Muscle layer of duodenum (tissue), 2 donors: ENCODE data around the gene SNCG.
"Not testable (repeated sequence)": the region's sequence is repeated elsewhere in the genome, so short reads cannot be mapped to it uniquely, and the experiment has no call there.

Experiments used
- H3K27ac ChIP-seq: one replicate; pipeline ENCODE4 v1.7.0; 2013; ENCODE audit warnings: mild to moderate bottlenecking, low read length
- H3K27me3 ChIP-seq: one replicate; pipeline ENCODE4 v1.7.0; 2013; ENCODE audit warnings: low read depth, mild to moderate bottlenecking, control low read depth, low read length
- H3K36me3 ChIP-seq, 2 donors: one replicate each; pipeline ENCODE4 v1.7.0; 2013; ENCODE audit warnings: low read length in 2 of 2, control low read depth in 1 of 2, mild to moderate bottlenecking in 1 of 2; ENCODE audit not compliant: insufficient read depth in 2 of 2, control insufficient read depth in 1 of 2
- H3K4me1 ChIP-seq, 2 donors: one replicate each; pipeline ENCODE4 v1.7.0; 2013; ENCODE audit warnings: low read length in 2 of 2, mild to moderate bottlenecking in 2 of 2, control low read depth in 1 of 2, moderate library complexity in 1 of 2; ENCODE audit not compliant: insufficient read depth in 2 of 2, control insufficient read depth in 1 of 2
- H3K4me3 ChIP-seq, 2 donors: one replicate each; pipeline ENCODE4 v1.7.0; 2013; ENCODE audit warnings: low read length in 2 of 2, low read depth in 1 of 2, mild to moderate bottlenecking in 1 of 2
- H3K9me3 ChIP-seq, 2 donors: one replicate each; pipeline ENCODE4 v1.7.0; 2013; ENCODE audit warnings: low read length in 2 of 2, control low read depth in 1 of 2, mild to moderate bottlenecking in 1 of 2; ENCODE audit not compliant: control insufficient read depth in 1 of 2
- donor health status: healthy.

The SNCG gene

DNA sequence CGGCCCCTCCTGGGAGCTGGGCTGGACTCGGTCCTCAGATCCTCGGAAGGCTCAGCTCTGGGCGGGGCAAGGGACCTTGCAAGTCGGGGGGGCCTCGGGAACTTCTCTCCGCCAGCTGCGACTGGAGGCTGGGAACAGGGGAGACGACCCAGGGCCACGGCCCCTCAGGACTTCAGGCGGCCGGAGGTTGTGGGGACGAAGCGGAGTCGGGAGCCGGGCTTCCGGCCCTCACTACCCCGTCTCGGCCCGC lies 12.5 kb downstream of the SNCG start:
- no peaks in the 10 kb centered on the region for H3K9me3 ChIP-seq
- peak overlapping the region; percentile 87 for H3K27ac ChIP-seq
- peaks cover 13 to 52% of the 10 kb centered on the region in 2 donors for H3K4me1 ChIP-seq

DNA sequence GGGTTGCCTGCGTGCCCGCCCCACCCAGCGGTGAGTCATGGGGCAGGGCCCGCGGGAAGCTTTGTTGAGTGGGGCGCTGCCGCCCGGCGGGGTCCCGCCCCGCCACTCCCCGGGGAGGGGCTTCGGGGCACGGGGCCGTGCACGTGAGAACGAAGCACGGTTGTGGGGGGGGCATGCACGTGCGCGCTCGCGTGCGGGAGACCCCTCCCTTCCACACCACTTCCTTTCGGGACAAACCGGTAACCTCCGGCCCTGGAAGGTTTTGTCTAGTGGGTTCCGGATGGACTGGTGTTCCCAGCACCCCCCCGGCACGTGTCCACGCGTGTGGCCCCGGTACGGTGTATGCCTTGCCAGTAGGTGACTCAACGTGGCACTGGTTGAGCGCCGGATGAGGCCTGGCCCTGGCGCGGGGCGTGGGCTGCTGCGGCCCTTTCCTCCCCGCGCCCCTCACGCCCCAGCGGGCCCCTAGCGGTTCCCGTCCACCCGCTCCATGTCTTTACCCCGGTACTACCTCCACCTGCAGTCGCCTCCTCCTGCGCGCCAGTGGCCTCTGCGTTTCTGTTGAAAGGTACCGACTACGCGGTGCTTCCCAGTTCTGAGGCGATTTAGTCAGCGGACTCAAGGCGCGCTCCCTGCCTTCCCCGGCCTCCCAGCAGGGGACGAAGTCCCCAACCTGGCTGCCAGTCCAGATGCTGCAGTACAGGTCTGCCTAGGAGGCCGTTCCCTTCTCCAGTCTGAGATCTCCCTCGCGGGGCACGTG lies 13.0 kb downstream of the SNCG start:
- H3K4me3 ChIP-seq, result peak overlapping the region; percentile 60 to 76
- H3K4me1 ChIP-seq, result peaks cover 10 to 47% of the 10 kb centered on the region in 2 donors
- peaks cover 0 to 6% of the 10 kb centered on the region in 2 donors for H3K36me3 ChIP-seq

More for the DNA sequence above, 12.5 kb downstream of the SNCG start:
- Histone ChIP-seq H3K36me3 (peaks cover 0 to 6% of the 10 kb centered on the region in 2 donors), H3K27me3 (no peaks in the 10 kb centered on the region), H3K4me3 (peak overlapping the region; percentile 60 to 76)

DNA sequence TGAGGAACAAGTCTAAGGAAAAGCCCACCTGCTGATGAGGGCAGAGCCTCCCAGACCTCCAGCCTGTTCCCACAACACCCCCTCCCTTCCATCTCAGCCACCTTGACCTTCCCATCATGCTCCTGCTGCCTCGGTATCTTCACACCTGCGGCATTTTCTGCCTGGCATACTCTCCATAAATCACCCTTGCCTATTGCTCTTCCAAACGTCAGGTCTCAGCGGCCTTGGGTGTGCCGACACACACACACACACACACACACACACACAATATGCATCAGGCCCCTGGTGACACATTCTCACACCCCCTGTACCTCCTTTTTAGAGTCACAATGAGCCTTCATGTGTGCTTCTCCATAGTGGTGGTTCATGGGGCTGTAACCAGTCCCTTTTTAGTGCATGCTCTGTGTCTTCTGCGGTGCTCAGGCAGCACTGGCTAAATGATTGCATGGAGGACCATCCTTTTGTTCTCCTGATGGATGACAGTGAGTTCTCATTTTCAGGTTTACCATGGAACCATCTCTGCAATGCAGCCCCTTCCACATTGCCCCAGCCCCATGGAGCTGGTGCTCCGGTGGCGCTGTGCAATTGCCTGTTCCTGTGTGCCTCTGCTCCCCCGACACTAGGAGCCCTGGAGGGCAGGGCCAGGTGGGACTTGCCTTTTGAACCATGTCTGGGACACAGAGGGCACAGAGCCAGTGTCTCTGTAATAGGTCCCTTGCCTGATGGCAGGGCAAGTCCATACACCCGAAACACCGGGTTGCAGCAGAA lies 14.4 kb downstream of the SNCG start:
- Histone ChIP-seq H3K9me3 (no peaks in the 10 kb centered on the region), H3K27ac (no peak overlapping the region), H3K4me1 (peaks cover 8 to 33% of the 10 kb centered on the region in 2 donors), H3K36me3 (peaks cover 0 to 6% of the 10 kb centered on the region in 2 donors), H3K4me3 (no peak overlapping the region), H3K27me3 (no peaks in the 10 kb centered on the region)

More for the DNA sequence above, 13.0 kb downstream of the SNCG start:
- Histone ChIP-seq H3K27me3 (no peaks in the 10 kb centered on the region), H3K27ac (peak overlapping the region; percentile 87), H3K9me3 (no peaks in the 10 kb centered on the region)

DNA sequence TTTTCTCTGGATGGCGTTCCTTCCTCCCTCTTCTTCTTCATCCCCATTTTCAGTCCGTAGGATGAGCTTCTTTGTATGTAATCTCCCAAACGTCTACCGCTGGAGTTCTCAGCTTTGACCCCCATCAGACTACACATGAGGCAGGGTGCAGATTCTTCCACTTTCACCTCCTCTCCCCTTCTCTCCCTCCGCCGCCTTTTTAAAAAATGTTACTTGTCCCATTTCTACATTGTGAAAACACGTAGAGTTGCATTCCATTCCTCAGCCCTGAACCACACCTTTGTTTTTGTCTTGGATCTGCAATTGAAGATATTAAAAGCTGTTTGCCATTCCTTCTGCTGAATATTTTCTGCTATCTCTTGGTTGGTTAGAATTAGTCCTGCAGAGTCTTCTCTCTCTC lies 16.1 kb downstream of the SNCG start:
- no peak overlapping the region for H3K4me3 ChIP-seq
- peaks cover 5 to 21% of the 10 kb centered on the region in 2 donors for H3K4me1 ChIP-seq
- no peaks in the 10 kb centered on the region for H3K27me3 ChIP-seq
- H3K27ac ChIP-seq, result no peak overlapping the region
- H3K9me3 ChIP-seq, result no peaks in the 10 kb centered on the region
- H3K36me3 ChIP-seq, result peaks cover 0 to 6% of the 10 kb centered on the region in 2 donors

DNA sequence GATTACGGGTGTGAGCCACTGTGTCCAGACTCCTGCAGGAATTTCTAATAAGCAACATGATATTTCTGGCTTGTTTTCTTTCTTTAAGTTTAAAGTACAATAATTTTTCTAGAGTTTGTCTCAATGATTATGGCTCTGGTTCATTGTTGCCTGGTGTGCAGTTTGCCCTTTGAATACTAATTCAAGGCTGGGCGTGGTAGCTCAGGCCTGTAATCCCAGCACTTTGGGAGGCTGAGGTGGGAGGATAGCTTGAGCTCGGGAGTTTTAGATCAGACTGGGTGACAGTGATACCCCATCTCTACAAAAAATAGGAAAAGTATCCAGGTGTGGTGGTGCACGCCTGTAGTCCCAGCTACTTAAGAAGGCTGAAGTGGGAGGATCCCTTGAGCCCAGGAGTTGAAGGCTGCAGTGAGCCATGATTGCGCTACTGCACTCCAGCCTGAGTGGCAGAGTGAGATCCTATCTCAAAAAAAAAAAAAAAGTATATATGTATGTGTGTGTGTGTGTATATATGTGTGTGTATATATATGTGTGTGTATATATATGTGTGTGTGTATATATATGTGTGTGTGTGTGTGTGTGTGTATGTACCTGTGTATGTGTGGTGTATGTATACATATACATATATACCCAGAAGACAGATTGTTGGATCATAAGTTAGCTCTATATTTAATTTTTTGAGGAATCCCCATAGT lies 18.1 kb downstream of the SNCG start:
- peaks cover 6 to 20% of the 10 kb centered on the region in 2 donors for H3K4me1 ChIP-seq
- H3K4me3 ChIP-seq, result no peak overlapping the region
- H3K36me3 ChIP-seq, result no peaks in the 10 kb centered on the region
- H3K27ac ChIP-seq, result no peak overlapping the region
- no peaks in the 10 kb centered on the region for H3K27me3 ChIP-seq
- no peaks in the 10 kb centered on the region for H3K9me3 ChIP-seq

DNA sequence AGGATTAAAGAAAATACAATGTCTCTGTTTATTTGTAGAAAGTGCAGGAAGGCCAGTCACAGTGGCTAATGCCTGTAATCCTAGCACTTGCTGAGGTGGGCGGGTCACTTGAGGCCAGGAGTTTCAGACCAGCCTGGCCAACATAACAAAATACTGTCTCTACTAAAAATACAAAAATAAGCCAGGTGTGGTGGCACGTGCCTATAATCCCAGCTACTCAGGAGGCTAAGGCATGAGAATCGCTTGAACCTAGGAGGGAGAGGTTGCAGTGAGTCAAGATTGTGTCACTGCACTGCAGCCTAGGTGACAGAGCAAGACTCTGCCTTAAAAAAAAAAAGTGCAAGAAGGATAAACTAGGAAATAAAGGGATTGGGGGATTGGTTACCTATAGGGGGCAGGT lies 20.1 kb downstream of the SNCG start:
- peaks cover 6 to 14% of the 10 kb centered on the region in 2 donors for H3K4me1 ChIP-seq
- H3K36me3 ChIP-seq, H3K27me3 ChIP-seq, H3K27ac ChIP-seq, H3K4me3 ChIP-seq, H3K9me3 ChIP-seq: not testable (repeated sequence)

DNA sequence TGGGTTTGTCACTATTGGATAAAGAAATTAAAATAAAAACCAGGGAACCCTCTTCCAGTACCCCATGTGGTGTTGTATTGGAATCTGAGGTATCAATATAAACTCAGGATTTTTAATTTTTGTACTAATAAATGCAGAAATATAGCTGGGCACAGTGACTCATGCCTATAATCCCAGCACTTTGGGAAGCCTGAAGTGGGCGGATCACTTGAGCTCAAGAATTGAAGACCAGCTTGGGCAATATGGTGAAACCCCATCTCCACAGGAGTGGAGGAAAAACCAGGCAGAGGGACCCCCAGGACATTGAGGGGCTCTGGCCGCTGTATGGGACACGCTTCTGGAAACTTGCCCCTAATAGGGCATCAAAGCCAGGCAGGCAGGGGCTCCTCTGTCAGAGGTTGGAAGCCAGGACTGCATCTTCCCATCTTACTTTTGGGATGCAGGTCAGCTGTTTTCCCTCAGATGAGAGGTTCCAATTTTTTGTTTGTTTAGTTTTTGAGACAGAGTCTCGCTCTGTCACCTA lies 21.0 kb downstream of the SNCG start:
- Histone ChIP-seq H3K27ac (no peak overlapping the region), H3K4me3 (no peak overlapping the region), H3K27me3 (no peaks in the 10 kb centered on the region), H3K9me3 (no peaks in the 10 kb centered on the region), H3K4me1 (peaks cover 6 to 14% of the 10 kb centered on the region in 2 donors), H3K36me3 (no peaks in the 10 kb centered on the region)

DNA sequence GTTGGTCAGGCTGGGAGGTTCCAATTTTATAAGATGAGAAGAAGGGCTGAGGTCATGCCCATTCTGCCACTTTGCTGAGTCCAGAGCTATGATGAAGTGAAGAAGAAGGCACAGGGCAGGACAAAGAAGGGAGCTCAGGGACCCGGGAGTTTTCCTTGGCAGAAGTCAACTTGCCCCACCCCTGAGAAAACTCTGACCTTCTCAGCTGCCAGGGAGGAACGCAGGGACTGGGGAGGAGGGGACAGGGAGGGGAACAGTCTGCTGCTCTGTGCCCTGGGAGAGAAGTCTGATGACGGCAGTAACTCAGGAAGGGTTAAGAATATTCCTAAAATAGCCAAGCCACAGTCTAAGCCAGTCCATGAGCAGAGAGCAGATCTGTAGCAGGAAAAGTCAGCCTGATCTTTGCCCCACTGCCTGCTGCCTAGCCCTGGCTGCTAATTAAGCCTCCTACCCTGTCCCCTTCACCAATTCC lies 21.6 kb downstream of the SNCG start:
- Histone ChIP-seq H3K36me3 (no peaks in the 10 kb centered on the region), H3K4me1 (peaks cover 6 to 14% of the 10 kb centered on the region in 2 donors), H3K4me3 (peak overlapping the region in 1 of 2 donors; percentile 1), H3K9me3 (no peaks in the 10 kb centered on the region), H3K27ac (no peak overlapping the region), H3K27me3 (no peaks in the 10 kb centered on the region)

DNA sequence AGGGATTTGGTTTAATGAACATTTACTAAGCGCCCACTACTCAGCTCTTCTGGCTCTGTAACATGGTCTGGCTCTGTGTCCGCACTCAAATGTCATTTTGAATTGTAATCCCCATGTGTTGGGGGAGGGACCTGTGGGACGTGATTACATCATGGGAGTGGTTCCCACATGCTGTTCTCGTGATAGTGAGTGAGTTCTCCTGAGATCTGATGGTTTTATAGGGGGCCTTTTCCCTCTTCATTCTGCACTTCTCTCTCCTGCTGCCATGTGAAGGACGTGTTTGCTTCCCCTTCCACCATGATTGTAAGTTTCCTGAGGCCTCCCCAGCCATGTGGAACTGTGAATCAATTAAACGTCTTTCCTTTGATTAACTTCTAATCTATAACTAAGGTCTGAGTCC lies 22.6 kb downstream of the SNCG start:
- not testable (repeated sequence) for H3K27me3 ChIP-seq, H3K9me3 ChIP-seq, H3K4me3 ChIP-seq, H3K36me3 ChIP-seq, H3K27ac ChIP-seq
- H3K4me1 ChIP-seq, result peaks cover 6 to 14% of the 10 kb centered on the region in 2 donors

DNA sequence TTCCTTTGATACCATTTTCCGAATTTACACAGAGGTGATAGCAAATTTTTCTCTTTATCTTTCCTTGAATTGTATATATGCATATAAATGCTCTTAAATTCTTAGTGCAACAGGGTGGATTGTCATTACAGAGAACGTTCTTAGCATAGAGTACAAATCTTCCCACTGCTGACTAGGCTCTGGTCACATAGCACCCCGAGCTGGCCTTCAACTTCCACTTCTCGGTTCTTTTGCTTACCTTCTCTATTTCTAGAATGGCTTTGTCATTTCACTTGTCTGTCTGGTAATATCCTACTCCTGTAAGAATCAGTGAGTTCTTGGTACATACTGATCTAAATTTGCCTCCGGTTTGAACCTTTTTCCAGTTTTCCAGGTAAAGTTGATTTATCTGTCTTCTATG lies 23.3 kb downstream of the SNCG start:
- no peak overlapping the region for H3K27ac ChIP-seq
- H3K4me3 ChIP-seq, result no peak overlapping the region
- no peaks in the 10 kb centered on the region for H3K36me3 ChIP-seq
- no peaks in the 10 kb centered on the region for H3K27me3 ChIP-seq
- no peaks in the 10 kb centered on the region for H3K9me3 ChIP-seq
- H3K4me1 ChIP-seq, result peaks cover 6 to 14% of the 10 kb centered on the region in 2 donors

DNA sequence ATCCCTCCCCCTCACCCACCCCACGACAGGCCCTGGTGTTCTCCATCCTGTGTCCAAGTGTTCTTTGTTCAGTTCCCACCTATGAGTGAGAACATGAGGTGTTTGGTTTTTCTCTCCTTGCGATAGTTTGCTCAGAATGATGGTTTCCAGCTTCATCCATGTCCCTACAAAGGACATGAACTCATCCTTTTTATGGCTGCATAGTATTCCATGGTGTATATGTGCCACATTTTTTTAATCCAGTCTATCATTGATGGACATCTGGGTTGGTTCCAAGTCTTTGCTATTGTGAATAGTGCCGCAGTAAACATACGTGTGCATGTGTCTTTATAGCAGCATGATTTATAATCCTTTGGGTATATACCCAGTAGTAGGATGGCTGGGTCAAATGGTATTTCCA lies 26.1 kb downstream of the SNCG start:
- H3K36me3 ChIP-seq, H3K4me3 ChIP-seq, H3K27me3 ChIP-seq, H3K27ac ChIP-seq, H3K9me3 ChIP-seq: not testable (repeated sequence)
- peaks cover 3 to 12% of the 10 kb centered on the region in 2 donors for H3K4me1 ChIP-seq
